DND-41 (cell line): ENCODE measurements around the gene OR2W1.

Experiments used
- ATAC-seq: fragments of 200-7000 bp; cut with Tn5 transposase; 3 replicates; pipeline ENCODE4 v1.9.1; 2021; ENCODE audit warnings: low read depth; ENCODE audit not compliant: insufficient read depth
- DNase-seq: peaks from one replicate; pipeline ENCODE4 v3.0.0-alpha.2; 2020
- H2AFZ ChIP-seq: 2 replicates; pipeline ENCODE4 v1.6.0; 2012; ENCODE audit warnings: low read depth, low read length
- H3K27ac ChIP-seq: 2 replicates; pipeline ENCODE4 v1.5.1; 2012; ENCODE audit warnings: low read length, inconsistent platforms
- H3K27me3 ChIP-seq: fragments of 200-600 bp; sonication (generic); 2 replicates; pipeline ENCODE4 v1.6.0; 2012; ENCODE audit warnings: low read length, mild to moderate bottlenecking, inconsistent platforms; ENCODE audit not compliant: insufficient read depth, poor library complexity
- H3K36me3 ChIP-seq: 2 replicates; pipeline ENCODE4 v1.5.1; 2012; ENCODE audit warnings: low read length, inconsistent platforms; ENCODE audit not compliant: insufficient read depth
- H3K4me1 ChIP-seq: 2 replicates; pipeline ENCODE4 v1.5.1; 2012; ENCODE audit warnings: mild to moderate bottlenecking, low read length; ENCODE audit not compliant: insufficient read depth
- H3K4me2 ChIP-seq: 2 replicates; pipeline ENCODE4 v1.6.0; 2012; ENCODE audit warnings: mild to moderate bottlenecking, moderate library complexity, low read length, inconsistent platforms; ENCODE audit not compliant: insufficient read depth
- H3K4me3 ChIP-seq, 2 experiments: fragments of 200-600 bp in 1 of 2; shearing (Covaris generic) in 1 of 2; 2 replicates each; pipeline ENCODE4 v1.5.1; 2012 to 2016; ENCODE audit warnings: inconsistent platforms in 2 of 2, low read length in 2 of 2, mild to moderate bottlenecking in 2 of 2, low read depth in 1 of 2, moderate library complexity in 1 of 2
- H3K79me2 ChIP-seq: 2 replicates; pipeline ENCODE4 v1.6.0; 2012; ENCODE audit warnings: low read length, inconsistent platforms; ENCODE audit not compliant: insufficient read depth
- H3K9ac ChIP-seq: 2 replicates; pipeline ENCODE4 v1.6.0; 2012; ENCODE audit warnings: low read depth, mild to moderate bottlenecking, inconsistent platforms, low read length, moderate library complexity
- H3K9me3 ChIP-seq: 2 replicates; pipeline ENCODE4 v1.5.1; 2012; ENCODE audit warnings: low read length, moderate library complexity, mild to moderate bottlenecking, inconsistent platforms; ENCODE audit not compliant: insufficient read depth, severe bottlenecking
- H4K20me1 ChIP-seq: 2 replicates; pipeline ENCODE4 v1.6.0; 2012; ENCODE audit warnings: low read length; ENCODE audit not compliant: insufficient read depth
- CTCF ChIP-seq: IDR thresholded peaks from 2 replicates; pipeline ENCODE4 v1.5.1; 2012; ENCODE audit warnings: borderline replicate concordance, low read length, moderate library complexity, mild to moderate bottlenecking; ENCODE audit not compliant: poor library complexity, severe bottlenecking; ENCODE audit errors: extremely low read depth
- EZH2 ChIP-seq: IDR thresholded peaks from 3 replicates; pipeline ENCODE4 v1.6.1; 2012; ENCODE audit warnings: borderline replicate concordance, low read depth, mild to moderate bottlenecking, moderate library complexity, low read length, inconsistent platforms; ENCODE audit not compliant: severe bottlenecking

The OR2W1 gene

DNA sequence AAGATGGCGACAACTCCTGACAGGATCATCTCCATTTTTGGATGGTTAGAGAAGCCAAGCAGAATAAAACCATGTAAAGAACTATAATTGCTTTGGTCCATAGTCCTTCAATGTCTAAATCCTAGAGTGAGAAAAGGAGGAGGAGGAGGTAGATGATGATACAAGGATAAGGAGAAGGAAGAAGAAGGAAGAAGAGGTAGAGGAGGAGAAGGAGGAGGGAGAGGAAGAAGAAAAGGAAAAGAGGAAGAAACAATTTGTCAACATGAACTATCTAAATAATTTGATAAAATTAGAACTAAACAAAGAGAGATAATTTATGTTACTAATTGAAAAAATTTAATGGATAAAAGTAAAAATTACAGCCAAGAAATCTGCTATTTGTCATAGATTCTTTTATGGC is at the start of gene OR2W1:
TSS of gene OR2W1 (minus strand) at position 101 of the 400 bp plus-strand sequence. CDS start at position 101, 0 bp downstream.
- Histone ChIP-seq H3K79me2 (no peaks in the 10 kb centered on the region), H3K36me3 (no peaks in the 10 kb centered on the region), H3K9me3 (no peaks in the 10 kb centered on the region), H3K9ac (no peak within 1 kb of the TSS), H2AFZ (no peak within 1 kb of the TSS), H3K4me1 (no peaks in the 10 kb centered on the region), H3K4me3 (no peak within 1 kb of the TSS), H3K27me3 (peaks cover 4% of the 10 kb centered on the region), H3K27ac (no peak within 1 kb of the TSS), H3K4me2 (no peak within 1 kb of the TSS), H4K20me1 (no peaks in the 10 kb centered on the region)
- DNase-seq (no peak), ATAC-seq (no peak)
- TF ChIP-seq CTCF (no peak), EZH2 (no peak)

DNA sequence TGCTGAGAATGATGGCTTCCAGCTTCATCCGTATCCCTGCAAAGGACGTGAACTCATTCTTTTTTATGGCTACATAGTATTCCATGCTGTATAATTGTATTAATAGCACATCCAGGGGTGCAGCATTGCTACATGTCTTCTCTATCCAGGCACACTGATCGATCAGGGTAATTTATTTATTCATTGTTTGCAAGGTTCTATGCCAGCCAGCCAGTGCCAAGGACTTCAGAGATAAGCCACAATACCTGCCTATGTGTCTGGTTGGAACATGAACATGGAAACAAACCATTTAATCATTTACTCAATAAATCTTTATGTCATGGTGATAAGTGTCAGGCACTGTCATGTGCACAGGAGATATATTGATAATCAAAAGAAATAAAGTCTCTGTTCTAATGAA is 48.0 kb upstream of the OR2W1 start:
- Histone ChIP-seq H3K27ac (no peak overlapping the region), H3K27me3 (peaks cover 4% of the 10 kb centered on the region), H4K20me1 (no peaks in the 10 kb centered on the region), H3K4me1 (no peaks in the 10 kb centered on the region), H3K79me2 (no peaks in the 10 kb centered on the region), H2AFZ (no peak overlapping the region), H3K9me3 (no peaks in the 10 kb centered on the region), H3K9ac (no peak overlapping the region), H3K4me3 (no peak overlapping the region), H3K36me3 (no peaks in the 10 kb centered on the region), H3K4me2 (no peak overlapping the region)
- ATAC-seq (no peak), DNase-seq (no peak)
- TF ChIP-seq EZH2, result no peak
- no peak for TF ChIP-seq CTCF

DNA sequence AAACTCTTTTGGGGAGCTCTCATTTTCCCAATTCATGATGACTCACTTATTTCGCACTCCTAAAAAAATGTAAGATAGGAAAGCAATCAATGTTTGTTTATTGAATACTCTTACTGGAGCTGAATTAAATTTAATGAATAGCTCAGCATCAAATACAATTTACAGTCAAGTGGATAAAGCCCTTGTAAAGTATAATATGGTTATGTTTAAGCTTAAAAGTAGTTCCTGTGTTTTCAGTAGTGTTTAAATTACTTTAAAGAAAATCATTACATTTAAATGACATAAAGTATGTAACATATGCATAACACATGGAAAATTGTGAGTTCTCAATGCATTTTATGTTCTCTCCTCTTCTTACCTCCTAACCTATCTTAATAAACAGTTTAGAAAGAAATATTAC is 42.2 kb upstream of the OR2W1 start, which contains the start of gene OR2B3:
TSS of gene OR2B3 (minus strand) at position 101 of the 400 bp plus-strand sequence. CDS start at position 36, 65 bp downstream.
- DNase-seq, result no peak
- no peaks in the 10 kb centered on the region for H3K9me3 ChIP-seq
- no peak for ATAC-seq
- no peak for TF ChIP-seq EZH2
- H3K9ac ChIP-seq, result no peak within 1 kb of the TSS
- H3K79me2 ChIP-seq, result no peaks in the 10 kb centered on the region
- no peaks in the 10 kb centered on the region for H3K36me3 ChIP-seq
- no peaks in the 10 kb centered on the region for H3K4me1 ChIP-seq
- H3K27ac ChIP-seq, result no peak within 1 kb of the TSS
- no peaks in the 10 kb centered on the region for H3K27me3 ChIP-seq
- H2AFZ ChIP-seq, result no peak within 1 kb of the TSS
- no peak within 1 kb of the TSS for H3K4me2 ChIP-seq
- no peaks in the 10 kb centered on the region for H4K20me1 ChIP-seq
- no peak within 1 kb of the TSS for H3K4me3 ChIP-seq

DNA sequence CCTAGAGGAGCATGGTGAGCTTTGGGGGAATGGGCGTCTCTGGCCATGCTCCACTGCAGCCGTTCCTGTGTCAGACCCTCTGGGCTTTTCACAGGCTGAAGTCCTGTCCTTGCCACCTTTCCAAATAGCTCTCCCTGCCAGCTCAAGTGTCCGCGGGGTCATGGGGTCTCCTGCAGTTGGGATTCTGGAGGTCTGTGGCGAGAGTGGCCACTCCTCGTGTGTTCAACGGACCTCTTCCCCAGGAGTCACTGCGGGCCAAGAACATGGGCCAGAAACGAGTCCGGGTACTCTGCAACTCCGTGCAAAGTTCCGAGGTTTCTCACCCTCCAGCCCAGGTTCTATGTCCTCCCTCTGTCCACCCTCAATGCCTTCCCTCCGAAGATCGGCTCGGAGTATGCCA is 37.5 kb upstream of the OR2W1 start:
- no peaks in the 10 kb centered on the region for H3K4me1 ChIP-seq
- no peaks in the 10 kb centered on the region for H3K79me2 ChIP-seq
- H3K36me3 ChIP-seq, result no peaks in the 10 kb centered on the region
- H3K27me3 ChIP-seq, result peaks cover 5% of the 10 kb centered on the region
- no peak overlapping the region for H2AFZ ChIP-seq
- H3K4me2 ChIP-seq, result no peak overlapping the region
- DNase-seq (no peak), ATAC-seq (no peak)
- no peaks in the 10 kb centered on the region for H3K9me3 ChIP-seq
- H3K9ac ChIP-seq, result no peak overlapping the region
- H4K20me1 ChIP-seq, result no peaks in the 10 kb centered on the region
- TF ChIP-seq EZH2, result no peak
- TF ChIP-seq CTCF, result no peak
- no peak overlapping the region for H3K27ac ChIP-seq
- no peak overlapping the region for H3K4me3 ChIP-seq
